HCT116 (cell line): ENCODE data around the gene PIK3R1. TPM values are rescaled to one million over a fixed set of nuclear protein-coding genes. Genes with fewer than 3 reads are reported as not detected.

Experiments used
- ATAC-seq: fragments of 200-7000 bp; cut with Tn5 transposase; 2 replicates; pipeline ENCODE4 v1.9.1; 2020; ENCODE audit warnings: mild to moderate bottlenecking, moderate library complexity
- BruUV-seq: library from RNA; stranded (reverse); fragments of 400-500 nt; replicated peaks from 2 replicates; lab custom pipeline; 2021; lab: Mats Ljungman, UMichigan
- CTCF ChIA-PET: fragments of 300-600 bp; sonication (Branson Sonifier 250); formaldehyde crosslinking; loops from one replicate; lab custom pipeline; 2021; ENCODE audit warnings: antibody characterized with exemption; lab: Charles Lee
- POLR2A ChIA-PET: fragments of 300-600, 350-600 bp; sonication (Branson Sonifier 250); formaldehyde crosslinking; loops from one replicate; lab custom pipeline; 2021; ENCODE audit warnings: antibody characterized with exemption; lab: Charles Lee
- RAD21 ChIA-PET, 2 experiments: fragments of 300-600 bp; sonication (Branson Sonifier 250); formaldehyde crosslinking; loops; one replicate each; lab custom pipeline; 2023; ENCODE audit warnings: low total read pairs in 2 of 2; ENCODE audit not compliant: uncharacterized antibody in 2 of 2, unreplicated experiment in 2 of 2, low non-redundant PET in 1 of 2; lab: Charles Lee
- DNase-seq: peaks from one replicate; pipeline ENCODE4 v3.0.0-alpha.2; 2010; ENCODE audit warnings: low read depth, low spot score
- H2AFZ ChIP-seq: fragments of 200-600 bp; shearing (Covaris generic), sonication (generic); 2 replicates; pipeline ENCODE4 v1.6.1; 2017; ENCODE audit warnings: low read depth, mixed run types, mixed read lengths, antibody characterized with exemption, low read length; ENCODE audit not compliant: poor library complexity, severe bottlenecking
- H3K27ac ChIP-seq: 2 replicates; pipeline ENCODE4 v1.5.1; 2012; ENCODE audit warnings: low read depth, low read length
- H3K27me3 ChIP-seq: fragments of 200-600 bp; sonication (generic); 2 replicates; pipeline ENCODE4 v1.6.1; 2016; ENCODE audit warnings: mixed run types, low read length, mixed read lengths; ENCODE audit not compliant: insufficient read depth
- H3K36me3 ChIP-seq, 2 experiments: fragments of 200-500 bp in 1 of 2; fragments of 200-600 bp in 1 of 2; sonication (Bioruptor generic) in 1 of 2; sonication (generic) in 1 of 2; 2 replicates each; pipeline versions ENCODE4 v1.5.1 to v1.6.1; 2014 to 2016; ENCODE audit warnings: low read length in 2 of 2, inconsistent platforms in 1 of 2, mixed read lengths in 1 of 2, mixed run types in 1 of 2; ENCODE audit not compliant: insufficient read depth in 2 of 2, control insufficient read depth in 1 of 2
- H3K4me1 ChIP-seq, 2 experiments: fragments of 200-600 bp in 1 of 2; sonication (generic) in 1 of 2; 2 replicates each; pipeline versions ENCODE4 v1.5.1 to v1.6.1; 2012 to 2017; ENCODE audit warnings: low read length in 2 of 2, inconsistent platforms in 1 of 2, mild to moderate bottlenecking in 1 of 2, mixed read lengths in 1 of 2, mixed run types in 1 of 2, moderate library complexity in 1 of 2; ENCODE audit not compliant: insufficient read depth in 2 of 2, control insufficient read depth in 1 of 2
- H3K4me2 ChIP-seq: fragments of 200-600 bp; sonication (generic); 2 replicates; pipeline ENCODE4 v1.6.1; 2017; ENCODE audit warnings: mixed run types, low read length, mixed read lengths
- H3K4me3 ChIP-seq, 2 experiments: fragments of 200-600 bp in 1 of 2; sonication (generic) in 1 of 2; replicated peaks in 1 of 2; 2 replicates each; pipeline ENCODE4 v1.5.1; 2011 to 2016; ENCODE audit warnings: low read length in 2 of 2, control low read depth in 1 of 2, low read depth in 1 of 2, mild to moderate bottlenecking in 1 of 2, mixed read lengths in 1 of 2, mixed run types in 1 of 2
- H3K79me2 ChIP-seq: fragments of 200-600 bp; sonication (generic); 2 replicates; pipeline ENCODE4 v1.6.1; 2017; ENCODE audit warnings: mild to moderate bottlenecking, mixed run types, low read length, moderate library complexity, mixed read lengths; ENCODE audit not compliant: insufficient read depth
- H3K9ac ChIP-seq: fragments of 200-600 bp; sonication (generic); 2 replicates; pipeline ENCODE4 v1.6.1; 2016; ENCODE audit warnings: low read length, mixed read lengths
- H3K9me2 ChIP-seq: fragments of 200-600 bp; sonication (generic), shearing (Covaris generic); 2 replicates; pipeline ENCODE4 v1.6.1; 2017; ENCODE audit warnings: mixed run types, mild to moderate bottlenecking, moderate library complexity; ENCODE audit not compliant: insufficient read depth
- H3K9me3 ChIP-seq, 2 experiments: fragments of 200-500 bp in 1 of 2; fragments of 200-600 bp in 1 of 2; sonication (Bioruptor generic) in 1 of 2; sonication (generic) in 1 of 2; 2 replicates each; pipeline ENCODE4 v1.6.1; 2014 to 2017; ENCODE audit warnings: low read length in 2 of 2, mixed read lengths in 2 of 2, inconsistent platforms in 1 of 2, low read depth in 1 of 2, mild to moderate bottlenecking in 1 of 2, mixed run types in 1 of 2, moderate library complexity in 1 of 2; ENCODE audit not compliant: control insufficient read depth in 1 of 2, insufficient read depth in 1 of 2
- H4K20me1 ChIP-seq: fragments of 200-600 bp; sonication (generic), shearing (Covaris generic); 2 replicates; pipeline ENCODE4 v1.6.1; 2017; ENCODE audit warnings: mixed run types, mild to moderate bottlenecking, moderate library complexity; ENCODE audit not compliant: insufficient read depth
- ATF3 ChIP-seq: IDR thresholded peaks from 2 replicates; pipeline ENCODE4 v1.6.1; 2012
- CBX3 ChIP-seq: IDR thresholded peaks from 2 replicates; pipeline ENCODE4 v1.6.1; 2012; ENCODE audit warnings: low read depth
- CEBPB ChIP-seq: IDR thresholded peaks from 2 replicates; pipeline ENCODE4 v1.6.1; 2012; ENCODE audit warnings: low read depth
- CTCF ChIP-seq, 3 experiments: fragments of 200-600 bp in 1 of 3; sonication (generic) in 1 of 3; IDR thresholded peaks in 2 of 3; conservative IDR thresholded peaks in 1 of 3; 2 replicates each; pipeline ENCODE4 v1.5.1; 2012 to 2017; ENCODE audit warnings: low read depth in 2 of 3, low read length in 2 of 3, antibody characterized with exemption in 1 of 3, borderline replicate concordance in 1 of 3, control low read depth in 1 of 3, mild to moderate bottlenecking in 1 of 3, mixed read lengths in 1 of 3, mixed run types in 1 of 3, moderate library complexity in 1 of 3; ENCODE audit not compliant: insufficient read depth in 1 of 3
- EGR1 ChIP-seq: IDR thresholded peaks from 2 replicates; pipeline ENCODE4 v1.6.1; 2012; ENCODE audit warnings: low read depth
- EZH2phosphoT487 ChIP-seq: fragments of 200-600 bp; IDR thresholded peaks from 2 replicates; pipeline ENCODE4 v1.6.1; 2018; ENCODE audit warnings: antibody characterized with exemption, borderline replicate concordance
- FOSL1 ChIP-seq: IDR thresholded peaks from 2 replicates; pipeline ENCODE4 v1.6.1; 2012; ENCODE audit warnings: low read depth
- MAX ChIP-seq: IDR thresholded peaks from 2 replicates; pipeline ENCODE4 v1.6.1; 2012
- POLR2A ChIP-seq: IDR thresholded peaks from 2 replicates; pipeline ENCODE4 v1.7.0; 2011; ENCODE audit warnings: borderline replicate concordance; ENCODE audit not compliant: insufficient read depth, insufficient read length; ENCODE audit errors: extremely low read depth
- POLR2AphosphoS5 ChIP-seq: IDR thresholded peaks from 2 replicates; pipeline ENCODE4 v1.6.1; 2011; ENCODE audit warnings: mild to moderate bottlenecking, low read depth, low read length, moderate library complexity
- RAD21 ChIP-seq: IDR thresholded peaks from 2 replicates; pipeline ENCODE4 v1.6.1; 2012; ENCODE audit warnings: low read depth, mild to moderate bottlenecking
- REST ChIP-seq: IDR thresholded peaks from 2 replicates; pipeline ENCODE4 v1.6.1; 2012; ENCODE audit warnings: low read depth
- SP1 ChIP-seq: IDR thresholded peaks from 2 replicates; pipeline ENCODE4 v1.6.1; 2012; ENCODE audit warnings: low read depth
- SRF ChIP-seq: IDR thresholded peaks from 2 replicates; pipeline ENCODE4 v1.6.1; 2012; ENCODE audit warnings: low read depth
- TCF7L2 ChIP-seq: IDR thresholded peaks from 2 replicates; pipeline ENCODE4 v1.7.0; 2011; ENCODE audit warnings: borderline replicate concordance, inconsistent platforms; ENCODE audit not compliant: insufficient read depth, insufficient read length; ENCODE audit errors: extremely low read depth
- YY1 ChIP-seq: IDR thresholded peaks from 2 replicates; pipeline ENCODE4 v1.6.1; 2011; ENCODE audit warnings: low read length, low read depth, moderate library complexity, mild to moderate bottlenecking; ENCODE audit not compliant: insufficient replicate concordance; ENCODE audit errors: extremely low read depth
- ZBTB33 ChIP-seq: IDR thresholded peaks from 2 replicates; pipeline ENCODE4 v1.6.1; 2011; ENCODE audit warnings: mild to moderate bottlenecking, low read length, moderate library complexity; ENCODE audit not compliant: insufficient replicate concordance; ENCODE audit errors: extremely low read depth
- ZFX ChIP-seq: fragments of 450-650 bp; IDR thresholded peaks from 2 replicates; pipeline ENCODE4 v1.6.1; 2017
- ZNF274 ChIP-seq: fragments of 200-500 bp; sonication (Bioruptor generic); IDR thresholded peaks from 2 replicates; pipeline ENCODE4 v1.6.1; 2014; ENCODE audit warnings: mild to moderate bottlenecking, low read depth, low read length, inconsistent platforms
- intact Hi-C: fragments of 100-400 bp; cut with micrococcal nuclease; formaldehyde crosslinking; loops from 2 replicates; pipeline ENCODE4 v1.10.0; 2022
- total RNA-seq: library from RNA; stranded (reverse); gene quantifications from one replicate; pipeline ENCODE4 v1.2.1, GENCODE V29; 2021; ENCODE audit not compliant: unreplicated experiment

The PIK3R1 gene
- total RNA-seq, 1 experiment from 2014 or later = 7.2 TPM

- Histone ChIP-seq H3K36me3 (no peaks in the 10 kb centered on the region), H3K9me2 (no peaks in the 10 kb centered on the region), H3K4me1 (peaks cover 0 to 1% of the 10 kb centered on the region in 2 experiments; a peak in 1 of 4 replicates), H3K79me2 (no peaks in the 10 kb centered on the region), H3K9ac (no peak overlapping the region), H3K27ac (no peak overlapping the region), H3K9me3 (no peaks in the 10 kb centered on the region), H2AFZ (no peak overlapping the region), H3K4me2 (no peak overlapping the region), H3K27me3 (no peaks in the 10 kb centered on the region), H3K4me3 (no peak overlapping the region), H4K20me1 (no peaks in the 10 kb centered on the region)
- no TSS peak for BruUV-seq
- TF ChIP-seq POLR2AphosphoS5 = no peak
- TF ChIP-seq YY1 = no peak
- TF ChIP-seq SRF = no peak
- TF ChIP-seq MAX = no peak
- TF ChIP-seq TCF7L2 = no peak
- no peak for TF ChIP-seq ATF3
- no peak for TF ChIP-seq ZBTB33
- TF ChIP-seq CTCF (IDR thresholded peaks at IDR 0.05 in 2 of 3, conservative IDR thresholded peaks at IDR 0.05 in 1 of 3; ENCODE audit: borderline replicate concordance in 1 of 3, insufficient read depth in 1 of 3, low read depth in 2 of 3, low read length in 2 of 3) = no peak
- no peak for TF ChIP-seq EGR1
- TF ChIP-seq EZH2phosphoT487 = no peak
- TF ChIP-seq ZFX = no peak
- no peak for TF ChIP-seq SP1
- TF ChIP-seq CEBPB = no peak
- no peak for TF ChIP-seq POLR2A
- TF ChIP-seq RAD21 = no peak
- TF ChIP-seq CBX3 = no peak
- TF ChIP-seq ZNF274 = no peak
- TF ChIP-seq REST = no peak
- TF ChIP-seq FOSL1 = no peak
- RAD21 ChIA-PET = no interaction called here
- CTCF ChIA-PET = no interaction called here
- intact Hi-C loops = no loop called here
- DNase-seq (no peak), ATAC-seq (no peak)
- POLR2A ChIA-PET = no interaction called here
Measured at GRCh38 chr5:68350176-68350575, 134.6 kb downstream of the PIK3R1 start.
